Omental fat pad (tissue), 4 donors: Measurements from ENCODE around the gene TMEFF1. TPM values are rescaled to one million over a fixed set of nuclear protein-coding genes. Genes with fewer than 3 reads are reported as not detected.
A peak's percentile ranks its signal among the peaks of the same experiment; 100 is the strongest.
"Not testable (repeated sequence)": the region's sequence is repeated elsewhere in the genome, so short reads cannot be mapped to it uniquely, and the experiment has no call there.

Experiments
- ATAC-seq: fragments of 150-250 bp; one replicate; pipeline ENCODE4 v1.9.1; 2016; ENCODE audit warnings: mild to moderate bottlenecking, moderate library complexity; ENCODE audit not compliant: low FRiP score
- DNase-seq: peaks from one replicate; pipeline ENCODE4 v3.0.0-alpha.2; 2019; ENCODE audit warnings: low spot score
- CTCF ChIP-seq, 3 donors: fragments of 450-650 bp; IDR thresholded peaks; one replicate each; pipeline ENCODE4 v1.5.1; 2016 to 2017; ENCODE audit warnings: antibody characterized with exemption in 3 of 3, mild to moderate bottlenecking in 3 of 3, moderate library complexity in 2 of 3
- total RNA-seq, 4 donors: library from RNA; depleted of rRNA; stranded (reverse); fragments of >200 nt; gene quantifications; one replicate each; pipeline ENCODE4 v1.1.0, GENCODE V29; 2016

Gene TMEFF1
- total RNA-seq, 4 donors from 2014 or later: 0.60 to 2.4 TPM; not detected in 2

GRCh38 chr9:100511205-100511604, 38.3 kb downstream of the TMEFF1 start:
- ATAC-seq (no peak), DNase-seq (no peak)
- TF ChIP-seq CTCF (IDR thresholded peaks at IDR 0.05): no peak

GRCh38 chr9:100515578-100516494, 42.9 kb downstream of the TMEFF1 start:
- peak; percentile 70 for ATAC-seq
- no peak for TF ChIP-seq CTCF (IDR thresholded peaks at IDR 0.05)
- no peak for DNase-seq

- no peak for ATAC-seq
- no peak for DNase-seq
- no peak for TF ChIP-seq CTCF (IDR thresholded peaks at IDR 0.05)
These were observed 48.3 kb downstream of the TMEFF1 start for GRCh38 chr9:100521282-100521681.

DNA sequence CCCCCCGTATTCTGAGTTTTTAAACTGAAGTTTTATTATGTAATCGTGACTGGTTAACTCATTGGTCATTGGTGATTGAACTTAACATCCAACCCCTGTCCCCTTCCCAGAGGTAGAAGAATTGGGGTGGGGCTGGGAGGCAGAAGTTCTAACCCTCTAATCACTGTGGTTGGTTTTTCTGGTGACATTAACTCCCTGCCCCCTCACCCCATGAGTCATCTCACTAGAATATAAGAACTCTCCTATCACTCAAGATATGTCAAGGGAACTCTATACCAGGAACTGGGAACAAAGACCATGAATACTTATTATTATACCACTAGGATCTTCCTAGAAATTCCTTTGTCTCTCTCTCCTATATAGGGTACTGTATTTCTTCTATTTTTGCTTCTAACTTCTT, 52.6 kb downstream of the TMEFF1 start:
- ATAC-seq (no peak), DNase-seq (no peak)
- no peak for TF ChIP-seq CTCF (IDR thresholded peaks at IDR 0.05)

DNA sequence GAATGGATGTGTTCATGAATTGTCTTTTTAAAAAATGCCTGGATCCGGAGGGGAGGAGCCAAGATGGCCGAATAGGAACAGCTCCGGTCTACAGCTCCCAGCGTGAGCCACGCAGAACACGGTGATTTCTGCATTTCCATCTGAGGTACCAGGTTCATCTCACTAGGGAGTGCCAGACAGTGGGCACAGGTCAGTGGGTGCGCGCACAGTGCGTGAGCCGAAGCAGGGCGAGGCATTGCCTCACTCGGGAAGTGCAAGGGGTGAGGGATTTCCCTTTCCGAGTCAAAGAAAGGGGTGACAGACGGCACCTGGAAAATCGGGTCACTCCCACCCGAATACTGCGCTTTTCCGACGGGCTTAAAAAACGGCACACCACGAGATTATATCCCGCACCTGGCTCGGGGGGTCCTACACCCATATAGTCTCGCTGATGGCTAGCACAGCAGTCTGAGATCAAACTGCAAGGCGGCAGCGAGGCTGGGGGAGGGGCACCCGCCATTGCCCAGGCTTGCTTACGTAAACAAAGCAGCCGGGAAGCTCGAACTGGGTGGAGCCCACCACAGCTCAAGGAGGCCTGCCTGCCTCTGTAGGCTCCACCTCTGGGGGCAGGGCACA, 54.3 kb downstream of the TMEFF1 start:
- not testable (repeated sequence) for ATAC-seq, DNase-seq

- DNase-seq (no peak), ATAC-seq (no peak)
- no peak for TF ChIP-seq CTCF (IDR thresholded peaks at IDR 0.05)
These were observed 61.5 kb downstream of the TMEFF1 start for GRCh38 chr9:100534401-100534800.

DNA sequence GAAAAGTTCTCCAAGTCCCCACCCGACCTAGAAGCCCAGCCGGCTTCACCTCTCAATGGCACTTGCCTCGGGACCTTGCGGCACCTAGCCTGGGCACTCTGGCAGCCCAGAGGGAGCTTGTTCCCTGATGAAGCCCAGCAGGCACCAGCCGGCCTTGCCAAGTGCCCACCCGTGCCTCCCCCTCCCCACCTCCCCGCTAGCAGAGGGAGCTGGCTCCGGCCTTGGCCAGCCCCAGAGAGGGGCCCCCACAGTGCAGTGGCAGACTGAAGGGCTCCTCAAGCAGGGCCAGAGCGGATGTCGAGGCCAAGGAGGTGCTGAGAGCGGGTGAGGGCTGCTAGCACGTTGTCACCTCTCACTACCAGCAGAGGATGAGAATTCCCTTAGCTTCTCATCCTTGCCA, 67.4 kb downstream of the TMEFF1 start:
- TF ChIP-seq CTCF (IDR thresholded peaks at IDR 0.05): no peak
- DNase-seq (no peak), ATAC-seq (no peak)
